ENCODE data around the gene SERPIND1.

Gene SERPIND1

DNA sequence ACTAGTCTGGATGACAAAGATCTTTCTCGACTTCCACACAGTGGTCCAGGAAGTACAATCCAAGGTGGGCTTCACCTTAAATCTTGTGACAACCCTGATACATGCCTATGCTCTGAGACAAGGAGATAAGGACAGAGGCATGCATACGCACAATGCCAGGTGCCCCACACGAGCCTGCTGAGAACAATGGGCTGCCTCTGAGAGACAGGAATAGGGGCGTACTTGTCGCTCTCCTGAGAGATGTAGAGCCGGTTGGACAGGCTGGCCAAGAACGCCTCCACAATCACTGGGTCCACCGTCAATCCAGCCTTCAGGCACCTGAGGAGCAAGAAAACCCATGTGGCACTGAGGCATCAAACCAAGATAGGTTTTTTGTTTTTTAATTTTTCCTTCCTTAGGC, 25.5 kb downstream of the SERPIND1 start:
- no peak overlapping the region for H3K4me3 ChIP-seq (ENCODE audit: low read depth in 1 of 2, low read length in 1 of 2)
- no peaks in the 10 kb centered on the region for H3K9me3 ChIP-seq
- H3K4me1 ChIP-seq (ENCODE audit: control insufficient read depth in 1 of 2, insufficient read depth in 1 of 2, low read depth in 1 of 2, low read length in 1 of 2): no peaks in the 10 kb centered on the region
- no peaks in the 10 kb centered on the region for H3K27me3 ChIP-seq
- H3K36me3 ChIP-seq: peaks cover 96% of the 10 kb centered on the region
- H3K27ac ChIP-seq: no peak overlapping the region
- no peak for TF ChIP-seq CTCF (IDR thresholded peaks at IDR 0.05)

DNA sequence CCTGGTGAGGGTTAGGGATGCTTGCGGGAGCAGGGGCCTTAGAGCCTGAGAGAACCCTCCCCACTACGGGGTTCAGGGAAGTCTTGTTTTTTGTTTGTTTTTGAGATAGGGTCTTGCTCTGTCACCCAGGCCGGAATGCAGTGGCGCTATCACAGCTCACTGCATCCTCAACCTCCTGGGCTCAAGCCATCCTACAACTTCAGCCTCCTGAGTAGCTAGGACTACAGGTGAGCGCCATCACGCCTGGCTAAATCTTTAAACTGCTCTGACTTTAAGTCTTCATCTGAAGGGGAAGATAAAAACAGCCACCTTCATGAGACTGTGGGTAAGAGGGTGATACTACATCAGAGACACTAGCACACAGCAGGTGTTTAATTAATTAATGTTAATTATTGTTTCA, 28.5 kb downstream of the SERPIND1 start:
- H3K27ac ChIP-seq: no peak overlapping the region
- H3K4me1 ChIP-seq (ENCODE audit: control insufficient read depth in 1 of 2, insufficient read depth in 1 of 2, low read depth in 1 of 2, low read length in 1 of 2): no peaks in the 10 kb centered on the region
- H3K36me3 ChIP-seq: peaks cover 98% of the 10 kb centered on the region
- TF ChIP-seq CTCF (IDR thresholded peaks at IDR 0.05): no peak
- H3K9me3 ChIP-seq: no peaks in the 10 kb centered on the region
- no peaks in the 10 kb centered on the region for H3K27me3 ChIP-seq
- no peak overlapping the region for H3K4me3 ChIP-seq (ENCODE audit: low read depth in 1 of 2, low read length in 1 of 2)

DNA sequence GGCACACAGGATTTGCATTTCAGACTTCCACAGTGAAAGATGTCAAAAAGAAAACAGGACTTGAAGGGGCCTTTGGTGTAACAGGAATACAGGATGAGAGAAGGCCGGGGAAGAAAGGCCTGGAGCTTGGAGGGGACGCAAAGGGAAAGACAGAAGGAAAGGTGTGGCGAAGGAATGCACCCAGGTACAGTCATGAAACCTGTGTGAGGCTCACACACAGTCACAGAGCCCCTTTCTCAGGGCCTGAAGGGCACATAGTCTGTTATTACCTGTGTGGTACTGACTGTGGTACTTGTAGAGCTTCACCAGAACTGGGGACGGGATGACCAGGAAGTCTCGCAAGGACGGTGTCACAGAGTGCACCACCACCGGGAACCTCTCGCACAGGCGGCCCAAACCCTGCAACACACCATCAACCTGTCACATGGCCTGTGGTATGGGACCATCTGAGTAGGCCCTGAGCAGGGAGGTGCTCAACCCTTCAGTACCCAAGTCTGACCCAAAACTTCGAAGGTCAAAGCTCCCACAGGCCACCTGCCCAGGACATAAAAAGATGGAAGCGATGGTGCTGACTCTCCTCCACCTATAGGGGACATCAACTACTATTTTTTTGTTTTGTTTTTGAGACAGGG, 29.1 kb downstream of the SERPIND1 start:
- Histone ChIP-seq H3K4me1 (ENCODE audit: control insufficient read depth in 1 of 2, insufficient read depth in 1 of 2, low read depth in 1 of 2, low read length in 1 of 2) (no peaks in the 10 kb centered on the region), H3K9me3 (no peaks in the 10 kb centered on the region), H3K27ac (no peak overlapping the region), H3K4me3 (ENCODE audit: low read depth in 1 of 2, low read length in 1 of 2) (no peak overlapping the region), H3K27me3 (no peaks in the 10 kb centered on the region), H3K36me3 (peaks cover 98% of the 10 kb centered on the region)
- no peak for TF ChIP-seq CTCF (IDR thresholded peaks at IDR 0.05)

DNA sequence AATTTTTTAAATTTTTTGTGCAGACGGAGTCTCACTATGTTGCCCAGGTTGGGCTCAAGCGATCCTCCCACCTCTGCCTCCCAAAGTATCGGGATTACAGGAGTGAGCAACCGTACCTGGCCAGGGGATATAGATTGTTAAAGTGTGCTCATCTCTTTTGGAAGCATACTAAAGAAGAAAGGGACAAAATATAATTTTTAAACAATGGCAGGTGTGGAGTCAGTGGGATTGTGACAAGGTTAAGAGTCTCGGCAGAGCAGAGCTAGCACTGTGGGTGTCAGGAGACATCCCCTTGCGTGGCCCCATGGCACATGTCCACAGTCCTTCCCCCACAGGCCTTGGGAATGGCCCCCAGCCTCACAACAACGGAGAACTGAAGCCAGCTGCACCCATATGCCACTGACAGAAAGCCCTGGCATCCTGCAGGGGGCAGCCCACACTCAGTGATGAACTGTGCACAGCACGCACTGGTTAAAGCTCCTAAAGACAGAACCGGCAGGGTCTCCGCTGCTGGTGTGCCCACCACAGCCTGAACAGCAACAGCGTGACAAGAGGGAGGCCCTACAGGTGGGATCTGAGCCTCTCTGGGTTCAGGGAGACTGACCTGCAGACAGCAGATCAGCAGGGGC, 29.9 kb downstream of the SERPIND1 start:
- H3K4me1 ChIP-seq (ENCODE audit: control insufficient read depth in 1 of 2, insufficient read depth in 1 of 2, low read depth in 1 of 2, low read length in 1 of 2): no peaks in the 10 kb centered on the region
- no peak for TF ChIP-seq CTCF (IDR thresholded peaks at IDR 0.05)
- H3K27ac ChIP-seq: no peak overlapping the region
- H3K4me3 ChIP-seq (ENCODE audit: low read depth in 1 of 2, low read length in 1 of 2): no peak overlapping the region
- no peaks in the 10 kb centered on the region for H3K9me3 ChIP-seq
- H3K36me3 ChIP-seq: peaks cover 97% of the 10 kb centered on the region
- no peaks in the 10 kb centered on the region for H3K27me3 ChIP-seq

DNA sequence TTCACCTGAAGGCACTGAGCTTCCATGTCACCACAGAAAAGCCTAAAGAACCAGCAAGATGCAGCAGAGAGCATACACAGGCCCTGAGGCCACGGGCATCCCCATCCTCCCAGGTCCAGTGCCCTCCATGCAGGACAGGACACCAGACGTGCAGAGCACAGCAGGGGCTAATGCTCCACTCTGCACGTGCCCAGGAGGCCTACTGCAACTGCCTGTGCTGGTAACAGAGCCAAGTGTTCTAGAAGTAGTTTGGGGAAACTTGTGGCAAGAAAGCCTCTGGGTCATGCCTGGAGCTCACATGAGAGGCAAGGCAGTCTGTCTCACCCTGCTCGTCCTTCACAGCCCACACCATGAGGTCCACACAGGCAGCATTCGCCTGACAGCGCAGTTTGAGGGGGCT, 30.7 kb downstream of the SERPIND1 start:
- H3K27ac ChIP-seq: no peak overlapping the region
- no peak overlapping the region for H3K4me3 ChIP-seq (ENCODE audit: low read depth in 1 of 2, low read length in 1 of 2)
- no peaks in the 10 kb centered on the region for H3K9me3 ChIP-seq
- no peaks in the 10 kb centered on the region for H3K4me1 ChIP-seq (ENCODE audit: control insufficient read depth in 1 of 2, insufficient read depth in 1 of 2, low read depth in 1 of 2, low read length in 1 of 2)
- peaks cover 97% of the 10 kb centered on the region for H3K36me3 ChIP-seq
- H3K27me3 ChIP-seq: no peaks in the 10 kb centered on the region
- TF ChIP-seq CTCF (IDR thresholded peaks at IDR 0.05): no peak
